Activated CD8-positive, alpha-beta memory T cell treated with anti-CD3 and anti-CD28 coated beads for 48 hours (primary cell): ENCODE results near the gene RAB34.
"Not testable (repeated sequence)": the region's sequence is repeated elsewhere in the genome, so short reads cannot be mapped to it uniquely, and the experiment has no call there.

Experiments
- DNase-seq, 3 experiments: peaks; one replicate each; pipeline ENCODE4 v3.0.0-alpha.2; 2020; ENCODE audit warnings: low read depth in 2 of 3, low spot score in 2 of 3

RAB34 gene

DNA sequence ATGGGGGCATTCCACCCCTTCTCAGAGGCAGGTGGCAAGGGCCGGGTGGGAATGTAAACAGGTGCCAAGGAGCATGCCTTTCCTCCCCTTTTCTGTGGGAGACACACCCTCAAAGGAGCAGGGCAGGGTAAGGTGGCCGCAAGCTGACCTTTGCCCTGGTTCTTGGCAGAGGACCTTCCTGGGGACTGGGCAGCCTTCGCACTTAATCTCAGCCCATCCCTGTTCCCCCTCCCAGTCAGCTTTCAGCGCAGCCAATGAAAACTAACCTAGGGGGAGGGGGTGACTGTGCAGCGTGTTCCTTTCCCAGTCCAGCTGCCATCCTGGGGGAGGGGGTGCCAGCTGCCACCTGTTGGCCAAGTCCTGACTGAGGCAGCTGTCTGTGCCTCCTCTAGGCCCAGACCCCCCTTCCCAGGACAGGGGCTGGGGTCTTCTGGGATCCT lies 29.0 kb upstream of the RAB34 start:
- DNase-seq: no peak

DNA sequence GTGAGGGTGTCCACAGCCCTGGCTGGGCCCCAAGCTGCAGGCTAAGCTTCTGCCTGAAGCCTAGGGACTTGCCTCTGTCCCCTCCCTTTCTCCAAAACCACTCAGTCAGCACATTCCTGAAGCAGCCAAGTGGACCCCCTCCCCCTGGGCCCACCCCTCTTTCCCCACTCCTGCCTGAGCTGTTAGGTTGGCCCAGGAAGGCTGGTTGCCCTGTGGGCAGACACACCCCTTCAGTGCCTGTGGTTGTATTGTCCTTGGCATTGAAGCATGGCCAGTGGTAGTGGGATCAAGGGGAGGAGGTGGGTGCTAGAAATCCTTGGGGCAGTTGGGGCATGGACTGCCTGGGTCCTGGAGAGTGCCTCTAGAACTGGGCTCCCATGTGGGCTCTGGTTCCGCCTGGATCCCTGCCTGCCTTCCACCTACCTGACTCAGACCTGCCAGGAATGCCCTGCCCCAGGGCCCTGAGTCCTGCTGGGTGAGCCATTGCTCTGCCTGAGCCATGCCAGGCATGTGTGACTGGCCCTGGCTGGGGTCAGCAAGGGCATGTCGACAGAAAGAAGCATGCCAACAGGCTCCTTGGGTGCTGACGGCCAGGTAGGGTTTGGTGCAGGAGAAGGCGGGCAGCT lies 28.2 kb upstream of the RAB34 start:
- DNase-seq: no peak

DNA sequence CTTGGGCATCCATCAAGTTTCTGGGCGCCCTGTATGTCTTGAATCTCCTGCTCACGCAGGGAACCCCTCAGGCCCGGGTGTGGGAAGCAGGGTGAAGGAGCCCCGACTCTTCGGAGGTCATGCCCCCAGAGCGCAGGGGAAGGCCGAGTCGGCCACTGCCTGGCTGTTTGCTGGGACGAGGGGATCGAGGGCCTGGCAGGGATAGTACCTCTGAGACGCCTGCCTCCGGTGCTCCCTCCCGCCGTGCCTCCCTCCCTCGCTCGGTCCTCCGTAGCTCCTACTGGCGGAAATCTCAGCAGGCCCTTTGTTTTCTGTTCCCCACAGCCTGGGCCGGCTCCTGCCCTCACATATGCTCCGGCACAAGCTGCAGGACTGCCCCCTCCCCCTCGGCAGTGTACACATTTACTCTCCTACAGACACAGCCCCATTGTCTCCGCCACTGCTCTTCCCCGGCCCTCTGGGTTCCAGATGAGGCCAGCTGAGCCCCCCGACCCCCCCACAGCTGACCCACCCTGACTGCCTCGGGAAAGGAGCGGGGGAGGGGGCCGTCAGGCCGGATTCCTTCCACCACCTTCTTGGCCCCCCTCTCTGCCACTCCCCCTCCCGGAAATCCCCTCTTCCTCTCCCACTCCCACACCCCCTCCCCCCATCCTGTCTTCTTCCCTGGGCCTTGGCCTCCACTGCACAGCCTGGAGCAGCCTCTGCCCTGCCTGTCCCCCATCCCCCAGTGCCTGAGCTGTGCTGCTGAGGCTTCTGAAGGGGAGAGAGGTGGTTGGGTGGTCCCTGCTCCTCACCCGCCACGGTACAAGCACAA lies 27.5 kb upstream of the RAB34 start:
- no peak for DNase-seq

DNA sequence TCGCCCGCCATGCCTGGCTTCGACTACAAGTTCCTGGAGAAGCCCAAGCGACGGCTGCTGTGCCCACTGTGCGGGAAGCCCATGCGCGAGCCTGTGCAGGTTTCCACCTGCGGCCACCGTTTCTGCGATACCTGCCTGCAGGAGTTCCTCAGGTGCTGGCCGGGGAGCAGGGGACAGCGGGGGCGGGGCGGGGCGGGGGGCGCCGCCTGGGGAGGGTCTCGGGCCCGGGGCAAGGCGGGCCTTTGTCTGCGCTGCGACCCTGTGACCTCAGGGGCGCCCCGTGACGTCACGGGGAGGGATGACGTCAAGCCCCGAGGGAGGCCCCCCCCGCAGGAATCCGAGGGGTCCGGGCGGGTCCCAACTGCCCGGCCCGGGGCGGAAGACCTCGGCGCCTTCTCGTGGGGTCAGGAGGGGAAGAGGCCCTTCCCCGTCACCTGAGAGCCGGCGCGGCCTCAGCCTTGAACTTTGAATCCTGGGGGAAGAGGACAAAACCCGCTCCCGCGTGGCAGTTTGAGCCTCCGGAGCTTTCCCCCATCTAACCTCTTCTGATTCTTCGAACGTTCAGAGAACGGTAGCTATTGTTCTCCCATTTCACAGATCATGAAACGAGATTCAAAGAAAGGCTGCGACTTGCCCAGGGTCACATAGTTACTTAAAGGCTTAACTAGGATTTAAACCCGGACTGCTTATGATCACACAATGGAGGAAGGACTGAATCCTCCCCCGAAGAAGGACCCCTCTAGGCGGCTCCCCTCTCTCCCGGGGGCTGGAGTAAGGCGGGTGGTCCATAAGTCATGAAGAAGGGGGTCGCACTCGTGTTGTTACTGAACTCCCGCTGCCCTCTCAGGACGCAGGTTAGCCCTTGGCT lies 26.7 kb upstream of the RAB34 start:
- peak; percentile 47 to 68 (median 60) for DNase-seq

DNA sequence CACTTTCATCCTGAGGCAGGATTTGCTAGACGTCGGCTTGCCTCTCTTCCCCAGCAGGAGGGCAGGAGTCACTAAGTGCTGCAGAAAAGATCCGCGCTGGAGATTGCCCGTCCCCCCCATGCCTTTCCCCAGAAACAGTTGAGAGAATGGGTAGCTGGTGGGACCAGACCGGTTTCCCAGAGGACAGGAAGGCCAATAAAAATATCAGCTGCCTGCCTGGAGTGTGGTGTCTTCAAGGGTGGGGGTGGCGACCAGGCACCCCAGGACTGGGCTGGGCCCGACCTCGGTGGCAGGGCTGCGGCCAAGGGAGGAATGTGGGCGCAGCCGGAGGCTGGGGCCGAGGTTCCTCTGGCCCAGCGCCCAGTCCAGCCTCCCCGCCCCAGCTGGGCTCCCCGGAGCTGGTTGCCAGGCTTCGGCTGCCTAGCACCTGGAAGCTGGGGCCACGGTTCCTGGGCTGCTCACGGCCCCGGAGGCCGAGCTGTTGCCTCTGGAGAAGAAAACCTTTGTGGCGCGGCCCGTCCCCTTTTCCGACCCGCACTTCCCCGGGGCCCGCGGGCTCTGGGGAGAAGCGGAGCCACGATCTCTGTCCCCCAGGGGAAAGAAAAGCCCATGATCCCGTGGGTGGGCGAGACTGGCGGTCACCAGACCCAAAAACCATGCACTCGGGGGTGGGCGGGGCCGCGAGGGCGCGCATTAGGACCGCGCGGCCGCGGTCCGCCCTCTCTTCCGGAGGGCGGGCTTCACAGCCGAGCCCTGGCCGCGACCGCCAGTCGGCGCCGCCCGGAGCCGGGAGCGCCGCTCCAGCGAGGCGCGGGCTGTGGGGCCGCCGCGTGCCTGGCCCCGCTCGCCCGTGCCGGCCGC lies 25.8 kb upstream of the RAB34 start, which contains the start of gene TRAF4:
TRAF4 (plus strand) TSS at position 769 of the 861 bp plus-strand sequence. CDS start 102 bp downstream, outside the sequence.
- peak; percentile 68 to 79 (median 76) for DNase-seq

DNA sequence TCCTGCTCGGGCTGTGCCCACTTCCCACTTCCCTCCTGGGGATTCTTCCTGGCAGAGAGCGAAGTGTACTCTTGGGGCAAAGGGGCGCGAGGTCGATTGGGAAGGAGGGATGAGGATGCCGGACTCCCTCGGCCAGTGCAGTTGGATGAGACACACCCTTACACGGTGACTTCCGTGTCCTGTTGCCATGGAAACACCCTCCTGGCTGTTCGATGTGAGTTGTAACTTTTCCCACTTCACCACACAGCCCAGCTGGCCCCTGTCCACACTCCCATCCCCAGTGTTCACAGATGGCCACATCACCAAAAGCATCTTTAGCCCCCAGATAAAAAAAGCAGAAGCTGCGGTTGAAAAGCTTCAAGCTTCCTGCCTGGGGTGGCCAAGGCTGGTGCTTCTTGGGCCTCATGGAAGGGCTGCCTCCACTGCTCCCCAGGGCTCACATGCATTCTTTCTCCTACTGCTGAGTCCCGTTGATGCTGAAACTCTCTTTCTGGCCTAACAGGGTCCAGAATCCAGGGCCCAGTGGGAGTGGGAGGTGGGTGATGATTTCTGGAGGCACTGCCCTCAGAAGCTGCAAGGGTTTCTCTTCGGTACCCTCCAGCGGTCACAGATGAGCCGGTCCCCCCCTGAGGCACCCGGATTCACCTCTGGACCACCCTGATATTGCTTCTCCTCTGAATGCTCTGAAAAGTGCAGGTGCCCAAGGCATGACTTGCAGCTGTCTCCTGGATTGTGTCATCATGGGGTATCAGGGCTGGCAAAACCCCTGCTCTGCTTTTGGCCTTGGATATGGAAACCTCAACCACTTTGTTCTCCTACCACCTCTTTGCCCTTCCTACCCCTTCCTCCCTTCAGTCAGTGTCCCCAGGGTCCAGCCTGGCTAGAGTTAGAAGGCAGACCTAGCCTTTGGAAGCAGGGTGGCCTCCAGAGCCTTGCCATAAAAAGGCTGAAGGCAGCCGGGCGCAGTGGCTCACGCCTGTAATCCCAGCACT lies 24.0 kb upstream of the RAB34 start:
- no peak for DNase-seq

DNA sequence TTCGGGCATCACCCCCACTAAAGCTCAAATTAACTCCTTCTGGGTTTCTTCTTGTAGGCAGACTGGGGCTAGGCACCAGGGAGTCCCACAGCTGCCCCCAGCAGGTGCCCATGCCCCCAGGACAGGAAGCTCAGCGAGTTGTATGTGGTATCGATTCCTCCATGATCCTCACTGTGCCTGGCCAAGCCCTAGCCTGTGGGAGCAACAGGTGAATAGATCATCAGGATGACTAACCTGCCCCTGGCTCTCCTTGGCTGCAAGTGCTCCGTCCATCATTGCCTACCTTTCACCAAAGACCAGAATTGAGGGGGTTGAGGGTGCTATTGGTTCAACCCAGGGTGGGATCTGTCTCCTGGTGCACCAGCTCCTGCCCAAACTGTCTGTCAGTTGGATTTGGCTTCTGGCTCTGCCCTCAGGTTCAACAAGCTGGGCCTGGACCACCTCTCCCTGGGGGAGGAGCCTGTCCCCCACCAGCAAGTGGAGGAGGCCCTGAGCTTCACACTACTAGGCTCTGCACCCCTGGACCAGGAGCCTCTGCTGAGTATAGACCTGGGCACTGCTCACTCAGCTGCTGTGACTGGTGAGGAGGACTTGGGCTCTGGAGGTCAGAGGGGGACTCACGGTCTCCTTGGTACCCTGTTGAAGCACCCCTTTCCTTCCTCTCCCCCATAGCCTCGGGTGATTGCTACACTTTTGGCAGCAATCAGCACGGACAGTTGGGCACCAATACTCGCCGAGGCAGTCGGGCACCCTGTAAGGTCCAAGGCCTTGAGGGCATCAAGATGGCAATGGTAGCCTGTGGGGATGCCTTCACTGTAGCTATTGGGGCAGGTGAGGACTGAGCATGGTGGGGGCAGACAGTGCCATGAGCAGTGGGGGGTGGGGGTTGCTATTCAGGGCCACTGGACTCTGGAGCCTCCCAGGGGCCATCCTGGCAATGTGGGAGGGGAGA lies 23.0 kb upstream of the RAB34 start:
- no peak for DNase-seq

DNA sequence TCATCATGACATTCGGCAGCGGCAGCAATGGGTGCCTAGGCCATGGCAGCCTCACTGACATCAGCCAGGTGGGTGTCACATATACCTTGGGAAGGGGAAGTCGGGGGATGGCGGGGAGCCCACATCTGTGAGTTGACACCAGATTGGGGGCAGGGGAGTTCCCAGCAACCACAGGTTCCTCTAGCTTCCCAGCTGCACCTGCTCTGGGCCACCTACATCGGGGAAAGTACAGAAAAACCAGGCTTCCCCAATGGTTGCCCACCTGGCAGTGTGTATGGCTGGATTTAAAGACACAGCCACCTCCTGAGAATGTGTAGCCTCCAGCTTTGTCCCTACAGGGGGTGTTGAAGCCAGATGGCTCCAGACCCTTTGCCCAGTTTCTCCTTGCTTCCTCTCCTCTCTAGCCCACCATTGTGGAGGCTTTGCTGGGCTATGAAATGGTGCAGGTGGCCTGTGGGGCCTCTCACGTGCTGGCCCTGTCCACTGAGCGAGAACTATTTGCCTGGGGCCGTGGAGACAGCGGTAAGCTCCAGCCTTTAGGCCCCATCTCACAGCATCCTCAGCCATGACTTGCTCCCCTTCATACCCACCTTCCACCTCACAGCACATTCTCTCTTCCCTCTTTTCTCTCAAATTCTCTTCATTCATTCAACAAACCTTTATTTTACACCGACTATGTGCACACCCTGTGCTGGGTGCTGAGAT lies 21.2 kb upstream of the RAB34 start:
- no peak for DNase-seq

DNA sequence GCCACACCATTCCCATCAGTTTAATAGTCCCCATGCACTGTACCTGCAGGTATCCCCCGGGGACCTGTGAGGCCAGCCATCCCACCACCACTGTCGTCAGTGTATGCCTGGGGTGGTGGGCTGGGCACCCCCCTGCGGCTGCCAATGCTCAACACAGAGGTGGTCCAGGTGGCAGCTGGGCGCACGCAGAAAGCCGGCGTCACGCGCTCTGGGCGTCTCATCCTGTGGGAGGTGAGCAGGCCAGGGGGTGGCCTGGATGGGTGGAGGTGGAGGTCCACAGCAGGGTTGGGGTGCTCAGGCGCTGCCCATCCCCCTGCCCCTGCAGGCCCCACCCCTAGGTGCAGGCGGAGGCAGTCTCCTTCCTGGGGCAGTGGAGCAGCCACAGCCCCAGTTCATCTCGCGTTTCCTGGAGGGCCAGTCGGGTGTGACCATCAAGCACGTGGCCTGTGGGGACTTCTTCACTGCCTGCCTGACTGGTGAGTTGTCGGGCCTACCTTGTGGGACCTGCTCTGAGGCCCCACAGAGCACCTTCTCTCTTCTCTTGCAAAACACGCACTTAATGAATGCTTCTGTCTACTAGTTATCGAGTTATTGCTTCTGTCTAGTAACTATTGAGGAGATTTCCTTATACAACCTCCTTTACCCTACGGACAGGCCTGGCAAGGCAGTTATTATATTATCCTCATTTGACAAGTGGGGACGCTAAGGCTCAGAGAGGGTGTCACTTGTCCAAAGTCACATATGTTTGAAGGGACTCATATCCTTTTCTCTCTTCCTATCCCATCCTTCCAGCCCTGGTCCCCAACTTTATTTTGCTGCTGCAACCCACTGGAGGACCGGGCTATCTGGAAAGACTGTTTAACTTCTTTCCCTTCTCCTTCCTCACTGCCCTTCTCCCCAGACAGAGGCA lies 20.4 kb upstream of the RAB34 start:
- no peak for DNase-seq

DNA sequence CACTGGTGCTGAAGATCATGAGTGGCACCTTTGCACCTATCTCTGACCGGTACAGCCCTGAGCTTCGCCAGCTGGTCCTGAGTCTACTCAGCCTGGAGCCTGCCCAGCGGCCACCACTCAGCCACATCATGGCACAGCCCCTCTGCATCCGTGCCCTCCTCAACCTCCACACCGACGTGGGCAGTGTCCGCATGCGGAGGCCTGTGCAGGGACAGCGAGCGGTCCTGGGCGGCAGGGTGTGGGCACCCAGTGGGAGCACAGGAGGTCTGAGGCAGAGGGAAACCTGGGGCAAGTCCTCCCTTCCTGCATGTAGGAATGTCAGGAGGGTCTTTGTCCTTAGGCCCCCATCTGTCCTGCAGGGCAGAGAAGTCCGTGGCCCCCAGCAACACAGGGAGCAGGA lies 19.6 kb upstream of the RAB34 start:
- no peak for DNase-seq

DNA sequence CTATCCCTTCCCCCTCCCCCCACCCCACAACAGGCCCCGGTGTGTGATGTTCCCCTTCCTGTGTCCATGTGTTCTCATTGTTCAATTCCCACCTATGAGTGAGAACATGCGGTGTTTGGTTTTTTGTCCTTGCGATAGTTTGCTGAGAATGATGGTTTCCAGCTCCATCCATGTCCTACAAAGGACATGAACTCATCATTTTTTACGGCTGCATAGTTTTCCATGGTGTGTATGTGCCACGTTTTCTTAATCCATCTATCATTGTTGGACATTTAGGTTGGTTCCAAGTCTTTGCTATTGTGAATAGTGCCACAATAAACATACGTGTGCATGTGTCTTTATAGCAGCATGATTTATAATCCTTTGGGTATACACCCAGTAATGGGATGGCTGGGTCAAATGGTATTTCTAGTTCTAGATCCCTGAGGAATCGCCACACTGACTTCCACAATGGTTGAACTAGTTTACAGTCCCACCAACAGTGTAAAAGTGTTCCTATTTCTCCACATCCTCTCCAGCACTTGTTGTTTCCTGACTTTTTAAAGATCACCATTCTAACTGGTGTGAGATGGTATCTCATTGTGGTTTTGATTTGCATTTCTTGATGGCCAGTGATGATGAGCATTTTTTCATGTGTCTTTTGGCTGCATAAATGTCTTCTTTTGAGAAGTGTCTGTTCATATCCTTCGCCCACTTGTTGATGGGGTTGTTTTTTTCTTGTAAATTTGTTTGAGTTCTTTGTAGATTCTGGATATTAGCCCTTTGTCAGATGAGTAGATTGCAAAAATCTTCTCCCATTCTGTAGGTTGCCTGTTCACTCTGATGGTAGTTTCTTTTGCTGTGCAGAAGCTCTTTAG lies 18.5 kb upstream of the RAB34 start:
- not testable (repeated sequence) for DNase-seq

DNA sequence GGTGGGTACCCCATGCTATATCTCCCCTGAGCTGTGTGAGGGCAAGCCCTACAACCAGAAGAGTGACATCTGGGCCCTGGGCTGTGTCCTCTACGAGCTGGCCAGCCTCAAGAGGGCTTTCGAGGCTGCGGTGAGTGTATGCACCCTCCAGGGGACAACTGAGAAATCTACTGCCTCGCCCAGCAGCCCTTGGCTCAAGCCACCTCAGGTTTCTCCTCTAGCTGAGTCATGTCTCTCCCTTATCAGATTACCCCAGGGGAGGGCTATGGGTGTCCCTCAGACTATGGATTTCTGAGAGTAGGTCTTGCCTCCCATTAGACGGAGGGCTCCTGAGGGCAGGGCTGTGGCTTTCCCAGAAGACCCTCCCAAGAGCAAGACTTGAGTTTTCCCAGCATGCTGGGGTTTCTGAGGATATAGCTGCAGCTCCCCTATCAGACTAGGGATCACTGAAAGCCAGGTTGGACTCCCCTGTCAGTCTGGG lies 17.6 kb upstream of the RAB34 start:
- no peak for DNase-seq

DNA sequence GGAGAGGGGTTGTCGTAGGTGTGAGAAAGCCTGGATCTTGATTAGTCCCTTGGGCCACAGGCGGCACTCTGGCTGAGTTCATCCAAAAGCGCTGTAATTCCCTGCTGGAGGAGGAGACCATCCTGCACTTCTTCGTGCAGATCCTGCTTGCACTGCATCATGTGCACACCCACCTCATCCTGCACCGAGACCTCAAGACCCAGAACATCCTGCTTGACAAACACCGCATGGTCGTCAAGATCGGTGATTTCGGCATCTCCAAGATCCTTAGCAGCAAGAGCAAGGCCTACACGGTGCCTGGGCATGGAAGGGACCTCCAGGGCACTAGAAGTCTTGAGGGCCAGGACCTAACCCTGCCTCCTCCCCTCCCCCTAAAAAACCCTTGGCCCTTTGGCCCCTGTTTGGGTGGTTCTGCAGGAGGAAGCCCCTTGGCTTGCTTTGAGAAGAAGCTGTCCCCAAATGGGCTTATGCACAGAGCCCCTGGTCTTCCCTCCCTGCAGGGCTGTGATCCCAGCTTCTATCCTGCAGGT lies 17.1 kb upstream of the RAB34 start:
- DNase-seq: no peak

DNA sequence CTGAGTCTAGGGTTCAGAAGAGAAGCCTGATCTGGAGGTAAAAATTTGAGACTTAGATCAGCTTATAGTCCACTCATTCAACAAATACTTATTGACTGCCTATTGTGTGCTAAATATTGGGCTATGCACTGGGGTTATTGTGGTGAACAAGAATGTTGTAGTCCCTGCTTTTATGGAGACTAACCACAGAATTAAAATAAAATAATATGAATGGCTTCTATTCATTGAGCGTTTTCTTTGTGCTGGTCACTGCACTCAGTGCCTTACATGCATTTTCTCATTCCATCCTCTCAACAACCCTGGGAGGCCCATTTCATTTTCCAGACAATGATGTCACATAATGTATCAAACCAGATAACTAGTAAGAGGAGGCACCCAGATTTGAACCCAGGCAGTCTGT lies 15.7 kb upstream of the RAB34 start:
- no peak for DNase-seq

DNA sequence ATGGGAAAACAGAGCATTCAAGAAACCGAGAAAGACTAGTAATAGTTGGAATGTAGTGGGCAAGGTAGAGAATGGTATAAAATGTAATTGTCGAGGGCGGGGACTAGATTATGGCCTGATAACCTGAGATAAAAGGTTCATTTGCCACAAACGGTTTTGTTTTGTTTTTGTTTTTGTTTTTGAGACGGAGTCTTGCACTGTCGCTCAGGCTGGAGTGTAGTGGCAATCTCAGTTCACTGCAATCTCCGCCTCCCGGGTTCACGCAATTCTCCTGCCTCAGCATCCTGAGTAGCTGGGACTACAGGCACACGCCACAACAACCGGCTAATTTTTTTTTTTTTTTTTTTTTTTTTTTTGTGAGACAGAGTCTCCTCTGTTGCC lies 12.3 kb upstream of the RAB34 start:
- DNase-seq: no peak
